CD14-positive monocyte (primary cell): ENCODE measurements around the gene ARMC9. TPM values are rescaled to one million over a fixed set of nuclear protein-coding genes. Genes with fewer than 3 reads are reported as not detected.

Source experiments
- DNase-seq, 3 donors: peaks; one replicate each; pipeline ENCODE4 v3.0.0-alpha.2; 2011 to 2022
- H2AFZ ChIP-seq: 2 replicates; pipeline ENCODE4 v1.6.0; 2012; ENCODE audit warnings: mild to moderate bottlenecking, low read depth, low read length, inconsistent platforms; ENCODE audit not compliant: insufficient read depth, poor library complexity, severe bottlenecking
- H3K27ac ChIP-seq, 2 donors: 1 replicate in 1 of 2; 2 replicates in 1 of 2; pipeline ENCODE4 v1.5.1; 2012 to 2013; ENCODE audit warnings: low read length in 2 of 2, control low read depth in 1 of 2, inconsistent platforms in 1 of 2, low read depth in 1 of 2, mild to moderate bottlenecking in 1 of 2
- H3K27me3 ChIP-seq, 2 donors: one replicate each; pipeline versions ENCODE4 v1.6.0 to v1.6.1; 2011 to 2013; ENCODE audit warnings: low read length in 2 of 2; ENCODE audit not compliant: control insufficient read depth in 2 of 2, insufficient read depth in 2 of 2
- H3K36me3 ChIP-seq, 2 donors: replicated peaks in 1 of 2; 1 replicate in 1 of 2; 2 replicates in 1 of 2; pipeline versions ENCODE4 v1.5.1 to v1.6.1; 2012 to 2013; ENCODE audit warnings: low read length in 2 of 2, control low read depth in 1 of 2, inconsistent platforms in 1 of 2, mild to moderate bottlenecking in 1 of 2; ENCODE audit not compliant: insufficient read depth in 2 of 2, control insufficient read depth in 1 of 2
- H3K4me1 ChIP-seq, 2 donors: 1 replicate in 1 of 2; 2 replicates in 1 of 2; pipeline versions ENCODE4 v1.5.1 to v1.6.1; 2012 to 2013; ENCODE audit warnings: low read length in 2 of 2, control low read depth in 1 of 2, inconsistent platforms in 1 of 2, mild to moderate bottlenecking in 1 of 2, moderate library complexity in 1 of 2; ENCODE audit not compliant: insufficient read depth in 2 of 2, control insufficient read depth in 1 of 2
- H3K4me2 ChIP-seq: replicated peaks from 2 replicates; pipeline ENCODE3; 2012; ENCODE audit warnings: low read length, moderate library complexity, mild to moderate bottlenecking; ENCODE audit not compliant: poor library complexity, severe bottlenecking; ENCODE audit errors: extremely low read depth
- H3K4me3 ChIP-seq, 3 experiments: fragments of 200-600 bp in 1 of 3; sonication (generic) in 1 of 3; replicated peaks in 1 of 3; 1 replicate in 2 of 3; 2 replicates in 1 of 3; pipeline ENCODE4 v1.5.1; 2011 to 2013; ENCODE audit warnings: low read length in 3 of 3, mild to moderate bottlenecking in 3 of 3, control low read depth in 2 of 3, low read depth in 2 of 3, inconsistent platforms in 1 of 3, moderate library complexity in 1 of 3
- H3K79me2 ChIP-seq: 2 replicates; pipeline ENCODE4 v1.6.0; 2012; ENCODE audit warnings: mild to moderate bottlenecking, control low read depth, inconsistent platforms, low read length, moderate library complexity; ENCODE audit not compliant: insufficient read depth
- H3K9ac ChIP-seq: 2 replicates; pipeline ENCODE4 v1.6.0; 2017; ENCODE audit warnings: low read length, mild to moderate bottlenecking; ENCODE audit not compliant: insufficient read depth, poor library complexity, severe bottlenecking
- H3K9me3 ChIP-seq, 2 donors: replicated peaks in 1 of 2; 1 replicate in 1 of 2; 2 replicates in 1 of 2; pipeline versions ENCODE4 v1.5.1 to v1.6.1; 2012 to 2013; ENCODE audit warnings: low read length in 2 of 2, control low read depth in 1 of 2; ENCODE audit not compliant: control insufficient read depth in 1 of 2, insufficient read depth in 1 of 2
- H4K20me1 ChIP-seq: 2 replicates; pipeline ENCODE4 v1.6.0; 2012; ENCODE audit warnings: mild to moderate bottlenecking, low read length, control low read depth, moderate library complexity; ENCODE audit not compliant: insufficient read depth
- H3K27ac Mint-ChIP-seq, 7 donors: one replicate each; pipeline ENCODE4 v1.8.0; 2020; ENCODE audit warnings: mild to moderate bottlenecking in 7 of 7, mixed read lengths in 7 of 7, moderate library complexity in 6 of 7, inconsistent platforms in 2 of 7
- H3K27me3 Mint-ChIP-seq, 3 donors: one replicate each; pipeline ENCODE4 v1.8.0; 2021 to 2022; ENCODE audit warnings: low read depth in 3 of 3, mild to moderate bottlenecking in 3 of 3, mixed read lengths in 3 of 3, moderate library complexity in 3 of 3, inconsistent platforms in 1 of 3
- H3K36me3 Mint-ChIP-seq, 2 donors: one replicate each; pipeline ENCODE4 v1.8.0; 2020; ENCODE audit warnings: mixed read lengths in 2 of 2, inconsistent platforms in 1 of 2, mild to moderate bottlenecking in 1 of 2
- H3K4me1 Mint-ChIP-seq: one replicate; pipeline ENCODE4 v1.8.0; 2020; ENCODE audit warnings: mild to moderate bottlenecking, mixed read lengths
- H3K4me3 Mint-ChIP-seq, 2 donors: one replicate each; pipeline ENCODE4 v1.8.0; 2020; ENCODE audit warnings: mild to moderate bottlenecking in 2 of 2, mixed read lengths in 2 of 2, moderate library complexity in 1 of 2
- H3K9me3 Mint-ChIP-seq, 7 donors: one replicate each; pipeline ENCODE4 v1.8.0; 2020 to 2022; ENCODE audit warnings: mixed read lengths in 7 of 7, mild to moderate bottlenecking in 6 of 7, moderate library complexity in 6 of 7, inconsistent platforms in 2 of 7
- CTCF ChIP-seq: fragments of 200-600 bp; IDR thresholded peaks from one replicate; pipeline ENCODE4 v1.8.0; 2022; ENCODE audit warnings: antibody characterized with exemption, mild to moderate bottlenecking
- WGBS: methylation state at CpG from one replicate; pipeline ENCODE4 v1.1.5; 2013; ENCODE audit warnings: missing lambda C conversion rate; ENCODE audit not compliant: insufficient coverage; 5-methylcytosine and 5-hydroxymethylcytosine counted together
- intact Hi-C, 2 donors: fragments of 100-400 bp; cut with micrococcal nuclease; formaldehyde crosslinking; loops; one replicate each; pipeline versions ENCODE4 v1.15.0 to v1.15.1; 2023
- polyA plus RNA-seq, 3 donors: library from polyadenylated mRNA; depleted of rRNA in 1 of 3; unstranded in 2 of 3; stranded (reverse) in 1 of 3; fragments of 300-500 nt in 2 of 3; fragments of >200 nt in 1 of 3; fragmentation: Illumina TruSeq in 2 of 3; gene quantifications; 1 replicate in 2 of 3; 2 replicates in 1 of 3; pipeline ENCODE4 v1.2.3, GENCODE V29; 2012 to 2021

Gene ARMC9
- polyA plus RNA-seq, 3 donors = 0.07 to 0.27 TPM; not detected in 1

DNA sequence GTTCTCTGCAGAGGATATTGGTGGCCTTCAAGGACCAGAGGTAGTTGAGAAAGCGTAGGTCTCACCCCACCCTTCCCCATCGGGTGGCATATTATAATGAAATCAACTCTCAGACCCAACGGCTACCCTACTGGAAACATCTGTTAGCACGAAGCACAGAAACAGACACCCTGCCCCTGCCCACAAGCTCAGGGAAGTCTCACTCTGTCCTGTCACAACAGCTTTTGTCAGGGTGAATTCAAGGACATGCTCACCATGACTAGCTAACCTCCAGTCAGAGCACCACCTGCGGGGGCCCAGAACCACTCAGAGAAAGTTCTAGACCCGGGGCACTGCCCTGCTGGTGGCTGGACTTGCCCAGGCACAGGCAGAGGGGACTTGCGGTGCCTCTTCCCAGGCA is 193.6 kb downstream of the ARMC9 start:
- intact Hi-C loops = loop anchor here in 1 of 2 donors (5.0 kb wide), 1 partner anchor 85 kb away; no protein-coding TSS in a partner anchor
- Histone ChIP-seq H3K4me1 (peaks cover 61 to 78% of the 10 kb centered on the region in 2 donors), H3K27ac (no peak overlapping the region), H2AFZ (no peak overlapping the region), H3K79me2 (peaks cover 5% of the 10 kb centered on the region), H3K36me3 (no peaks in the 10 kb centered on the region), H3K4me3 (no peak overlapping the region), H3K4me2 (no peak overlapping the region), H4K20me1 (no peaks in the 10 kb centered on the region), H3K9me3 (no peaks in the 10 kb centered on the region), H3K27me3 (peaks cover 0 to 10% of the 10 kb centered on the region in 2 donors), H3K9ac (no peak overlapping the region)
- no peak for DNase-seq
- H3K9me3 Mint-ChIP-seq = peaks cover 0 to 8% (median under 1%) of the 10 kb centered on the region in 7 donors
- peak overlapping the region in 1 of 7 donors; percentile 7 for H3K27ac Mint-ChIP-seq
- H3K4me1 Mint-ChIP-seq = peaks cover 74% of the 10 kb centered on the region
- H3K36me3 Mint-ChIP-seq = peaks cover 0 to 3% of the 10 kb centered on the region in 2 donors
- no peak for TF ChIP-seq CTCF
- H3K27me3 Mint-ChIP-seq = peaks cover 16 to 28% (median 26%) of the 10 kb centered on the region in 3 donors
- 7% methylated on average over 4 of the region's 7 CpGs for WGBS
- no peak overlapping the region for H3K4me3 Mint-ChIP-seq

GRCh38 chr2:231392431-231393148 is 194.2 kb downstream of the ARMC9 start:
- no peaks in the 10 kb centered on the region for H3K9me3 ChIP-seq
- H3K4me1 ChIP-seq = peaks cover 61 to 78% of the 10 kb centered on the region in 2 donors
- peaks cover 71% of the 10 kb centered on the region for H3K4me1 Mint-ChIP-seq
- no peak for DNase-seq
- peaks cover 0 to 10% of the 10 kb centered on the region in 2 donors for H3K27me3 ChIP-seq
- intact Hi-C loops = loop anchor here in 1 of 2 donors (5.0 kb wide), 1 partner anchor 85 kb away; no protein-coding TSS in a partner anchor
- peaks cover 5% of the 10 kb centered on the region for H3K79me2 ChIP-seq
- peak overlapping the region in 1 of 7 donors; percentile 76 for H3K27ac Mint-ChIP-seq
- no peak overlapping the region for H3K9ac ChIP-seq
- H3K27me3 Mint-ChIP-seq = peaks cover 16 to 29% (median 26%) of the 10 kb centered on the region in 3 donors
- no peak overlapping the region for H3K4me3 ChIP-seq
- H3K27ac ChIP-seq = no peak overlapping the region
- H3K4me3 Mint-ChIP-seq = no peak overlapping the region
- H2AFZ ChIP-seq = no peak overlapping the region
- peaks cover 0 to 3% of the 10 kb centered on the region in 2 donors for H3K36me3 Mint-ChIP-seq
- TF ChIP-seq CTCF = no peak
- no peaks in the 10 kb centered on the region for H4K20me1 ChIP-seq
- peaks cover 0 to 8% (median under 1%) of the 10 kb centered on the region in 7 donors for H3K9me3 Mint-ChIP-seq
- 91% methylated on average over 13 of the region's 14 CpGs for WGBS
- H3K36me3 ChIP-seq = no peaks in the 10 kb centered on the region
- no peak overlapping the region for H3K4me2 ChIP-seq
